ENCODE data around the gene CHST8.

CHST8 gene

GRCh38 chr19:33700408-33701013 is 78.8 kb downstream of the CHST8 start:
- Histone ChIP-seq H3F3A (ENCODE audit: control insufficient read depth, insufficient read depth) (no peaks in the 10 kb centered on the region), H3K4me2 (ENCODE audit: low read length) (no peak overlapping the region), H3K27ac (ENCODE audit: low read depth, low read length) (no peak overlapping the region), H3K36me3 (ENCODE audit: control insufficient read depth, low read length) (no peaks in the 10 kb centered on the region), H3K27me3 (ENCODE audit: control insufficient read depth, low read length) (no peaks in the 10 kb centered on the region), H3K9me2 (replicated peaks; ENCODE audit: control insufficient read depth, low read length) (no peaks in the 10 kb centered on the region), H3K4me3 (ENCODE audit: low read length) (no peak overlapping the region), H4K20me1 (ENCODE audit: control insufficient read depth, insufficient read depth, low read depth, low read length) (no peaks in the 10 kb centered on the region), H3K79me2 (ENCODE audit: control insufficient read depth, low read length) (no peaks in the 10 kb centered on the region), H3K4me1 (ENCODE audit: control insufficient read depth, low read length) (no peaks in the 10 kb centered on the region), H3K9me3 (ENCODE audit: control insufficient read depth, insufficient read depth, low read length) (no peaks in the 10 kb centered on the region)
- TF ChIP-seq CTCF (IDR thresholded peaks at IDR 0.05; ENCODE audit: low read depth, low read length, poor library complexity, severe bottlenecking) (no peak), EZH2phosphoT487 (IDR thresholded peaks at IDR 0.05; ENCODE audit: borderline replicate concordance, low read length) (no peak)

- Histone ChIP-seq H3K27ac (ENCODE audit: low read depth, low read length) (no peak overlapping the region), H3F3A (ENCODE audit: control insufficient read depth, insufficient read depth) (no peaks in the 10 kb centered on the region), H3K4me3 (ENCODE audit: low read length) (no peak overlapping the region), H4K20me1 (ENCODE audit: control insufficient read depth, insufficient read depth, low read depth, low read length) (no peaks in the 10 kb centered on the region), H3K36me3 (ENCODE audit: control insufficient read depth, low read length) (no peaks in the 10 kb centered on the region), H3K9me3 (ENCODE audit: control insufficient read depth, insufficient read depth, low read length) (no peaks in the 10 kb centered on the region), H3K4me2 (ENCODE audit: low read length) (no peak overlapping the region), H3K9me2 (replicated peaks; ENCODE audit: control insufficient read depth, low read length) (no peaks in the 10 kb centered on the region), H3K79me2 (ENCODE audit: control insufficient read depth, low read length) (no peaks in the 10 kb centered on the region), H3K4me1 (ENCODE audit: control insufficient read depth, low read length) (no peaks in the 10 kb centered on the region), H3K27me3 (ENCODE audit: control insufficient read depth, low read length) (no peaks in the 10 kb centered on the region)
- TF ChIP-seq EZH2phosphoT487 (IDR thresholded peaks at IDR 0.05; ENCODE audit: borderline replicate concordance, low read length) (no peak), CTCF (IDR thresholded peaks at IDR 0.05; ENCODE audit: low read depth, low read length, poor library complexity, severe bottlenecking) (no peak)
These were observed 79.8 kb downstream of the CHST8 start for GRCh38 chr19:33701565-33701964.

- Histone ChIP-seq H3K79me2 (ENCODE audit: control insufficient read depth, low read length) (no peaks in the 10 kb centered on the region), H3K4me2 (ENCODE audit: low read length) (no peak overlapping the region), H3K27me3 (ENCODE audit: control insufficient read depth, low read length) (no peaks in the 10 kb centered on the region), H3K27ac (ENCODE audit: low read depth, low read length) (no peak overlapping the region), H4K20me1 (ENCODE audit: control insufficient read depth, insufficient read depth, low read depth, low read length) (no peaks in the 10 kb centered on the region), H3K36me3 (ENCODE audit: control insufficient read depth, low read length) (no peaks in the 10 kb centered on the region), H3K9me3 (ENCODE audit: control insufficient read depth, insufficient read depth, low read length) (no peaks in the 10 kb centered on the region), H3K9me2 (replicated peaks; ENCODE audit: control insufficient read depth, low read length) (no peaks in the 10 kb centered on the region), H3F3A (ENCODE audit: control insufficient read depth, insufficient read depth) (no peaks in the 10 kb centered on the region), H3K4me3 (ENCODE audit: low read length) (no peak overlapping the region), H3K4me1 (ENCODE audit: control insufficient read depth, low read length) (no peaks in the 10 kb centered on the region)
- TF ChIP-seq EZH2phosphoT487 (IDR thresholded peaks at IDR 0.05; ENCODE audit: borderline replicate concordance, low read length) = no peak
These were observed 81.1 kb downstream of the CHST8 start for GRCh38 chr19:33702606-33703437.

GRCh38 chr19:33703438-33703750 is 81.6 kb downstream of the CHST8 start:
- Histone ChIP-seq H3K27ac (ENCODE audit: low read depth, low read length) (no peak overlapping the region), H3K4me3 (ENCODE audit: low read length) (no peak overlapping the region), H3K4me1 (ENCODE audit: control insufficient read depth, low read length) (no peaks in the 10 kb centered on the region), H3K36me3 (ENCODE audit: control insufficient read depth, low read length) (no peaks in the 10 kb centered on the region), H3K79me2 (ENCODE audit: control insufficient read depth, low read length) (no peaks in the 10 kb centered on the region), H3K9me3 (ENCODE audit: control insufficient read depth, insufficient read depth, low read length) (no peaks in the 10 kb centered on the region), H3F3A (ENCODE audit: control insufficient read depth, insufficient read depth) (no peaks in the 10 kb centered on the region), H3K4me2 (ENCODE audit: low read length) (no peak overlapping the region), H4K20me1 (ENCODE audit: control insufficient read depth, insufficient read depth, low read depth, low read length) (no peaks in the 10 kb centered on the region), H3K27me3 (ENCODE audit: control insufficient read depth, low read length) (no peaks in the 10 kb centered on the region), H3K9me2 (replicated peaks; ENCODE audit: control insufficient read depth, low read length) (no peaks in the 10 kb centered on the region)
- TF ChIP-seq CTCF (IDR thresholded peaks at IDR 0.05; ENCODE audit: low read depth, low read length, poor library complexity, severe bottlenecking) = no peak
- TF ChIP-seq EZH2phosphoT487 (IDR thresholded peaks at IDR 0.05; ENCODE audit: borderline replicate concordance, low read length) = no peak

Measured in DOHH2 (cell line).